KOPT-K1 (cell line): ENCODE data around the gene MACROD2.
A peak's percentile ranks its signal among the peaks of the same experiment; 100 is the strongest.
"Not testable (repeated sequence)": the region's sequence is repeated elsewhere in the genome, so short reads cannot be mapped to it uniquely, and the experiment has no call there.

Experiments
- H3K27ac ChIP-seq: fragments of 200-600 bp; sonication (generic); 2 replicates; pipeline ENCODE4 v1.5.1; 2016; ENCODE audit warnings: antibody characterized with exemption, mild to moderate bottlenecking, low read depth, low read length; ENCODE audit not compliant: poor library complexity, severe bottlenecking
- H3K36me3 ChIP-seq: fragments of 200-600 bp; sonication (generic); 2 replicates; pipeline ENCODE4 v1.5.1; 2017; ENCODE audit warnings: antibody characterized with exemption, mild to moderate bottlenecking, low read length, moderate library complexity; ENCODE audit not compliant: insufficient read depth
- H3K9me3 ChIP-seq: fragments of 200-600 bp; sonication (generic); 2 replicates; pipeline ENCODE4 v1.5.1; 2017; ENCODE audit warnings: antibody characterized with exemption, low read length, mild to moderate bottlenecking; ENCODE audit not compliant: insufficient read depth, poor library complexity, severe bottlenecking

Gene MACROD2

DNA sequence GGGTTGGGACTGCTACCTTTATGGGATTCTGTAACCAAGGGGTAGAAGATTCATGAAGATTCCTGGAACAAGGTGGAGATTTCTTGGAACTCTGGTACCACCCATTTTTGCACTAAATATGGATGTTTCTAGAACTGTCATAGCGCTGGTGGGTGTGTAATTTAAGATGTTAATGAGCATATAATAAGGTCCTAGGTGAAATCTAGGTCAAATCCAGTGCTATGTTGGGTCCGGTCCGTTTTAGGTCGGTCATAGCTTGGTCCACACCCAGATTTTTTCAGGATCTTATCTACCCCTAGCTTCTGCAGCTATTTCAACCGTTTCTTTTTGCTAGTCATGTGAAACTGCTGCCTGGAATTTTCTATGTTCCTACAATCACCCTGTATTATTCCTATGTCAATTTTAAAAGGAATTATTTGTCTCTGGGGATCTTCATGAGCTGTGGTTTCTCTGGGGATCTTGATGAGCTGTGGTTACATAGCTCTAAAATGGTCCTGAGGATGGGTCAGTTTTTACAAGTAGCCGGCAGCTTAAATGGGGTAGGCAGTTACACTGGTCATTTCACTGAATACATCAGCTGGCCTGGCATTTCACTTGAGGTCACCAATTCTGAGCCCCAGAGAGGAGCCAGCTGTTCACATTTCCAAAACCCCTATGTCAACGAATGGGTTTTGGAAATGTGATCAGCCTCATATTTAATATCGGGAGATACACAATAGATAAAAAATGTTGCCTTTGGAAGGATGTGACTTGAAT is 994.4 kb downstream of the MACROD2 start:
- Histone ChIP-seq H3K27ac (no peak overlapping the region), H3K36me3 (no peaks in the 10 kb centered on the region), H3K9me3 (no peaks in the 10 kb centered on the region)

DNA sequence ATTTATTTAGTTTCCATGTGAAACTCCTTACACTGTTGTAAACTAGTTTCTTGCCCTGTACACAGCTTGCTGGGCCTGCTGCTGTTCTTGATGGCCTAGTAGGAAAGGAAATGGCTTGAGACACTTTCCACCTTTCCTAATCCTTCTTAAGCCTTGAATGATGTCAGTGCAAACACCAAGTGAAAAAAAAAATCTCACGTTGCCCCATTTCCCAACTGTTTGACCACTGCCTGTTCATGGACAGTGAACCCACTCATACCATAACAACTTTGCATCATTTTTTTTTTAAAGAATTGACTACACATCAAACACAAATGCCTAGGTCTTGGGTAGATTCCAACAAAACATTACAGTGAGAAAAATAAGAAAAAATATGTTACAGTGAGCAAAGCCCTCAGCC is 995.7 kb downstream of the MACROD2 start:
- Histone ChIP-seq H3K9me3 (peaks cover 4% of the 10 kb centered on the region), H3K27ac (no peak overlapping the region), H3K36me3 (no peaks in the 10 kb centered on the region)

DNA sequence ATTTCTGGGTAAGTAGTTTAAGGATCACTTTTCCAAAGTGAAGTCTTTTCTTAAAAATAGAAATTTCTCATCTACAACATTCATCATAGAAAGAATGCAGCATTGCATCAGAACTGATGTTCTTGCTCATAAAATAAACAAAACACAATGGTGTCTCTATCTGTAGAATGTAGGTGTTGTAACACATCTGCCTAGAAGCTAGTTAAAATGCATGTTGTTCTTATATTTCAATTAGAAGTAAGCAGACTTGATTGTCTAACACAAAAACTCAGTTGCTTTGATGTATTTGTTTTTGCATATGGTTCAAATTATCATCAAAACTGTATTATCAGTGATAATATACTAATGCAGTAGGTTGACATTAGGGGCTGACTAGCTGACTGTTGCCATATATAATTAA is 996.8 kb downstream of the MACROD2 start:
- H3K27ac ChIP-seq, result no peak overlapping the region
- no peaks in the 10 kb centered on the region for H3K36me3 ChIP-seq
- H3K9me3 ChIP-seq, result peaks cover 8% of the 10 kb centered on the region

DNA sequence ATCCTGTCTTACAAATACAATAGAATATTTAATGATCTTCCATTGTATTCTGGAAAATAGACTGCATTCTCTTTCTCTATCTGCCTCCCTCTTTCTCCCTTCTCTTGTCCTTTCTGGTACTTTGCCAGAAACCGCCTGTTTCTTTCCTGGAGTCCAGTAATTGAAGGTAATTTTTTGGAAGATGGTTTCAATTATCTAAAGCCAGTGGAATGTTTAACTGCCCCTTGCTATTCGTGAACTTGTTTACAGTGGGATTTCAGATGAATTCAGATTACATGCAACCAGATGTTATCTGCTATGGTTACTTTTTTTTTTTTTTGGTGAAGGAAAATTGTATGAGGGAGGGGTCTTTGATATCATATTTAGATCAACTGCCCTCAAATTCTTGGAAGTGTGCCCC is 997.6 kb downstream of the MACROD2 start:
- H3K36me3 ChIP-seq, result no peaks in the 10 kb centered on the region
- peaks cover 16% of the 10 kb centered on the region for H3K9me3 ChIP-seq
- H3K27ac ChIP-seq, result no peak overlapping the region

DNA sequence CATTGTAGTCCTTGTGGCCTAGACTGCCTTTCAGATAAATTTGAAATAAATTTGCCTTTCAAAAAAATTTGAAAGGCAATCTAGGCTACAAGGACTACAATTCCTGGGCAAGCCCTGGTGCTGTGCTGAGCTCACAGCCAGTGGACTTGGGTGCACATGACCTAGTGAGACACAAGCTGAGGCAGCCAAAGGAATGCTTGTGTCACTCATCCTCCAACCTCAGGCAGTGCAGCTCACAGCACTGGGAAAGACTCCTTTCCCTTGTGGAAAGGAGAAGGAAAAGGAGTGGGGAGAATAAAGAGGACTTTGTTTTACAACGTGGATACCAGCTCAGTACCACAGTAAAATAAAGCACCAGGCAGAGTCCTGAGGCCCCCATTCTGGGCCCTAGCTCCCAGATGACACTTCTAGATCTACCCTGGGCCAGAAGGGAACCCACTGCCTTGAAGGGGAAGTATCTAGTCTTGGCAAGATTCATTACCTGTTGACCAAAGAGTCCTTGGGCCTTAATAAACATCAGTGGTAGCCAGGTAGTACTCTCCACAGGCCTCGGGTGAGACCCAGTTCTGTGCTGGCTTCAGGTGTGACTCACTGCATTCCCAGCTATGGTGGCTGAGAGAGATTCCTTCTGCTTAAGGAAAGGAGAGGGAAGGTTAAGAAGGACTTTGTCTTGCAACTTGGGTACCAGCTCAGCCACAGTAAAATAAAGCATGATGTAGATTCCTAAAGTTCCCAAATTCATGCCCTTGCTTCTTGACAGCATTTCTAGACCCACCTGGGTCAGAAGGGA is 1001.8 kb downstream of the MACROD2 start:
- H3K36me3 ChIP-seq, result no peaks in the 10 kb centered on the region
- peaks cover 28% of the 10 kb centered on the region for H3K9me3 ChIP-seq
- no peak overlapping the region for H3K27ac ChIP-seq

DNA sequence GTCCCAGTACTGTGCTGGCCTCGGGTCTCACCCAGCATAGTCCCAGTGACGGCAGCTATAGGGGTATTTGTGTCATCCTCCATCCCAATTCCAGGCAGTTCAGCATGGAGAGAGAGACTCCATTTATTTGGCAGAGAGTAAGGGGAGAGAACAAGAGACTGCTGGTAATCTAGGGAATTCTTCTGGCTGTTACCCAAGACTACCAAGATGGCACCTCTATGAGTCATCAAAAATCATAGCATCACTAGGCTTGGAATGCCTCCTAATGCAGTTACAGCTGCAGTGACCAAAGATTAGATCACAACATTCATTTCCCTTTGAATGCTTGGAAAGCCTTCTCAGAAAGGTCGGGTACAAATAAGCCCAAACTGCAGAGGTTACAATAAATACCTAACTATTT is 1002.5 kb downstream of the MACROD2 start:
- Histone ChIP-seq H3K27ac (no peak overlapping the region), H3K9me3 (peaks cover 28% of the 10 kb centered on the region), H3K36me3 (no peaks in the 10 kb centered on the region)

DNA sequence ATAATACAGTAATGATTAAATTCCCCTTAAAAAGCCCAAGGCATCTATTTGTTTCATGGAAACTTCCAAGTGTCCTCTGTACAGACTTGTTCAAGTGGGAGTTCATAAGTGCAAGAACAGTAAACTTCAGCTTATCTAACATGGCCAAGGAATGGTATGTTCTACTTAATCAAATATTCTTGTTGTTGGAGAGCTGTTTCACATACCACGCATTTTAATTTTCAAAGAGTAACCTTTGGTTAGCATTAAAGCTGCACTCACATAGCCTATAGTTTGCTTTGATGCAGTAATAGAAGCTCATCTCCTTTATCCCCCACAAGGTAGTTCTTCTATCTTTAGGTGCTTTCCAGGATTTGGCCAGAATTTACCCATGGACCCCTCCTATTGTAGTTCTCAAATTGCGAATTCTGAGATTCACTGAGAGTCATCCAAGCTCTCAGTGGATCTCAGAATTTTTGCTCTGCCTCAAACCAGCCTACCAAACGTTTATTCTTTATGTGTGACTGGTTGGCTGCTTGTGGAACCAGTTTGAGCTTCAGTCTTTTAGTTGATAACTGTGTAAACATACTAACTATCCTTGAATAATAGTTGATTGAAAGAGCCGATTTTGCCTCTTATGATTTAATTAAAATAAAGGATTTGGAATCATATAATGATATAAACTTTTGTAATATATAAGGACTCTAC is 1010.1 kb downstream of the MACROD2 start:
- H3K27ac ChIP-seq, result no peak overlapping the region
- H3K36me3 ChIP-seq, result no peaks in the 10 kb centered on the region
- H3K9me3 ChIP-seq, result no peaks in the 10 kb centered on the region

DNA sequence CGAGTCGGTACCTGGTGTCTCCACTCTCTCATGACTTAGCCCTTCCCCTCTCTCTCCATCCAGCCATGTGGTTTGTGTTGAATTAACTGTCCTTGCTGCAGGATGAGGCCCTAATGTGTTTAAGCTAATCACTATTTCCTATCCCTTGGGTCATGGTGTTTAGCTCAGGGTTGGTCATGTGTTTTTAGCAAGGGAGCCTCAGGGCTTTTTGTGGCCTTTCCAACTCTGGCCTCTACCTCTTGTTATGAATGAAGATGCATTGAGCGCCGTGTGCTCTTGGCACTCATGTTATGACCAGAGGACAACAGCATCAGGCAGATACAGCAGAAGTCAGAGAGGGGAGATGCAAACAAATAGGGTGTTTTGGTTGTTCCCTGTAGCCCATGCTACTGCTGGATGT is 1016.3 kb downstream of the MACROD2 start:
- Histone ChIP-seq H3K27ac (peak overlapping the region; percentile 52), H3K36me3 (no peaks in the 10 kb centered on the region), H3K9me3 (peaks cover 1% of the 10 kb centered on the region)

DNA sequence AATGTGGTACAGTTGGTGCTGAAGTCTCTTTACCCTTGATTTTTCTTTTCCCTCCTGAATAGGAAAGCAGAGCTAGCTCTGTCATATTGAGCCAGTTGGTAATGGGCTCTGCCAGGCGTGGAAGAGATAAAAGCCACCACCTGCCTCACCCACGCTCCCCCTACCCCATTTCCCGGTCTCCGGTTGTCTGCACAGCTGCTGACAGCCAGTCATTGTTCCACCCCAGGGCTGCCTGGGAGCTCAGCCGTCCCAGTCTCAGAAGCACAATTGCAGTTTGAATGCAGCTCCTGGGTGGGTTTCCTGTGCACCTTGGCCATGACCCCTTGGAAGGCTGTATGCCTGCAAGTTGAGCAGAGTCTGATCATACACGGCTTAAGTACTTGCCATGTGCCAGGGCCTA is 1017.2 kb downstream of the MACROD2 start:
- no peaks in the 10 kb centered on the region for H3K36me3 ChIP-seq
- peaks cover 7% of the 10 kb centered on the region for H3K9me3 ChIP-seq
- peak overlapping the region; percentile 52 for H3K27ac ChIP-seq

DNA sequence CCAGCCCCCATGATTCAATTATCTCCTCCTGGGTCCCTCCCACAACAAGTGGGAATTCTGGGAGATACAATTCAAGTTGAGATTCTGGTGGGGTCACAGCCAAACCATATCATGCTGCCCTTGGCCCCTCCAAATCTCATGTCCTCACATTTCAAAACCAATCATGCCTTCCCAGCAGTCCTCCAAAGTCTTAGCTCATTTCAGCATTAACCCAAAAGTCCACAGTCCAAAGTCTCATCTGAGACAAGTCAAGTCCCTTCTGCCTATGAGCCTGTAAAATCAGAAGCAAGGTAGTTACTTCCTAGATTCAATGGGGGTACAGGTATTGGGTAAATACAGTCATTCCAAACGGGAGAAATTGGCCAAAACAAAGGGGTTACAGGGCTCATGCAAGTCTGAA is 1021.6 kb downstream of the MACROD2 start:
- peaks cover 16% of the 10 kb centered on the region for H3K9me3 ChIP-seq
- not testable (repeated sequence) for H3K36me3 ChIP-seq, H3K27ac ChIP-seq

DNA sequence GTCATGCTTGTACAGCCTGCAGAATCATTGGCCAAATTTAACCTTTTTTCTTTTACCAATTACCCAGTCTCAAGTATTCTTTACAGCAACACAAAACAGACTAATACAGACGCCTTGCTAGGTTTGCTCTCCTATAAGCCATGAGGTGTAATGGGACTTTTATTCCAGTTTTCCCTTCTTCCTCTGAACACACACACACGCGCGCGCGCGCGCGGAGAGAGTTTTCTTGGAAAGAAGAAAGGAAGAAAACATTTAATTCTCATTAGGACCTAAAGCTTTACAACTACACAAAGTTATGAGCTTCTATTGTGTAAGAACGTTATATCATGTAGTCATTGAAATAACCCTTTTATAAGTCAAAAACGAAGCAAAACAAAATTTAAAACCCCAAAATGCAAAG is 1023.6 kb downstream of the MACROD2 start:
- Histone ChIP-seq H3K36me3 (no peaks in the 10 kb centered on the region), H3K27ac (no peak overlapping the region), H3K9me3 (peaks cover 24% of the 10 kb centered on the region)

DNA sequence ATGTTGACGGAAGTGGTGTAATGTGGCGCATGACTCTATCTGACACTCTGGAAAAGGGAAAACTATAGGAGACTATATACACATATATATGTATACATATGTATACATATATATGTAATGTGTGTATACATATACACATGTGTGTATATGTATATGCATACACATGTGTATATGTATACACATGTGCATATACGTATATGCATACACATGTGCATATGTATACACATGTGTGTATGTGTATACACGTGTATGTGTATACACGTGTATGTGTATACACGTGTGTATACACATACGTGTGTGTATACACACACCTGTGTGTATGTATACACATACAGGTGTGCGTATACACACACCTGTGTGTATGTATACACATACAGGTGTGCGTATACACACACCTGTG is 1025.5 kb downstream of the MACROD2 start:
- Histone ChIP-seq H3K9me3 (peaks cover 24% of the 10 kb centered on the region), H3K36me3 (no peaks in the 10 kb centered on the region), H3K27ac (no peak overlapping the region)

DNA sequence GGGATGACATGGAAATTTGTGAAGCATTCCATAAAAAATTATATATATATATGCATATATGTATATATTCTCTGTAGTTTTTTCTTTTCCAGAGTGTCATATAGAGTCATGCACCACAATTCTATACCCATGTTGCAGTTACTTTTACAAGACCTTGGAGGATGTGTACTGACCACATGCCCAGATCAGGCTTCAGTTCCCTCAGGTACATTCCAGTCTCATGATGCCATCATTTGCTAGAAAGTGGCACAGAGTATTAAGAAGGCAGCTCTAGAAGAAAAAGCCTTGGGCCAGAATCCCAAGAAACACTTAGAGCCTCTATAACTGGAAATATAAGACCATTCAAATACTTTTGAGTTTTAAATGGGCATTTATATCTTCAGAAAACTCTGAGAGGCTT is 1027.6 kb downstream of the MACROD2 start:
- no peaks in the 10 kb centered on the region for H3K36me3 ChIP-seq
- peaks cover 13% of the 10 kb centered on the region for H3K9me3 ChIP-seq
- no peak overlapping the region for H3K27ac ChIP-seq

DNA sequence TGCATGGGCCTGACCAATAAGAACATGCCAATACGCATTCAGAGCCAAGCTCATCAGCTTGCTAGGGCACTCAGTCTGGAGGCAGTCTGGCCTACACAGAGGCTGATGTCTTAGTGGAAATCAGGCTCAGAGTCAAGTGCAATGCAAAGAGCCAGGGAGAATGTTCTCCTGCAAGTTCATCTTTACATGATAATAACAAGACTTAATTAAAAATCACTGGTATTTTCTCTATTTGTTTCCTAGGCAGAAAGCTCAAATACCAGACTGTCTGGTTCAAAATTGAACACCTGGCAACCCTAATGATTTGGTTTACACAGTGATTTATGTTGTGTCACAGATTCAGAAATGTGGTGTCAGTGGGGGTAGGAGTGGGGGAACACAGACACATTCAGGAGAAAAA is 1031.4 kb downstream of the MACROD2 start:
- Histone ChIP-seq H3K9me3 (peaks cover 20% of the 10 kb centered on the region), H3K36me3 (no peaks in the 10 kb centered on the region), H3K27ac (no peak overlapping the region)

DNA sequence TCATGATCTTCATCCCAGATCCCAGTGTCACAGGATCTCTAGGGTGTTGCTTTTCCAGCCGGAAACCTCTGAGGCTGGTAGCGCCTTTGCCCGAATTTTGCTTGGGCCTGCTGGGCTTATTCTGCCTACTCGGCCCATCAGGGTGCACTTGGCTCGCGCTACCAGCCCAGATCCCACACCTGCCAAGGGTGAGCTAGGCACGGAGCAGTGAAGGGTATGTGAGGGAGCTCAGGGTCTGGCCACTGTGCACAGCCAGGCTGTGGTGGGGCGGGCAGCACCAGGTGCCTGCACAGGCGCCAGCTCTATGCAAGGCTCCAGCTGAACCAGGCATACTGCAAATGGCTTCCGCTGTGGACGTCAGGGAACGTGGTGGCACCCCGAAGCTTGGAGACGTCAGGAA is 1035.5 kb downstream of the MACROD2 start:
- H3K36me3 ChIP-seq, result no peaks in the 10 kb centered on the region
- H3K27ac ChIP-seq, result no peak overlapping the region
- H3K9me3 ChIP-seq, result peaks cover 17% of the 10 kb centered on the region
